GM12878 (cell line): ENCODE measurements around the gene NCL. TPM values are rescaled to one million over a fixed set of nuclear protein-coding genes. Genes with fewer than 3 reads are reported as not detected.

Experiments
- CBX5 ChIP-seq: sonication (generic); IDR thresholded peaks from 2 replicates; pipeline ENCODE4 v1.6.1; 2016; ENCODE audit warnings: low read depth, moderate library complexity, mild to moderate bottlenecking, inconsistent platforms
- CREB1 ChIP-seq: IDR thresholded peaks from 2 replicates; pipeline ENCODE4 v1.6.1; 2012; ENCODE audit warnings: low read depth, mild to moderate bottlenecking, inconsistent platforms
- HCFC1 ChIP-seq: fragments of 150-350 bp; IDR thresholded peaks from 2 replicates; pipeline ENCODE4 v1.6.1; 2014; ENCODE audit warnings: low read length
- IKZF1 ChIP-seq: fragments of 450-650 bp; conservative IDR thresholded peaks from 2 replicates; pipeline ENCODE4 v1.6.1; 2017; ENCODE audit warnings: antibody characterized with exemption, mild to moderate bottlenecking
- MEF2B ChIP-seq: fragments of 450-650 bp; IDR thresholded peaks from 2 replicates; pipeline ENCODE4 v1.6.1; 2018; ENCODE audit warnings: mild to moderate bottlenecking, moderate library complexity; ENCODE audit not compliant: partially characterized antibody, poor library complexity, severe bottlenecking
- MXI1 ChIP-seq: fragments of 150-350 bp; IDR thresholded peaks from 2 replicates; pipeline ENCODE4 v1.6.1; 2011; ENCODE audit warnings: low read depth, mild to moderate bottlenecking, inconsistent platforms, low read length, improper control_type of control experiment
- NBN ChIP-seq: fragments of 450-650 bp; IDR thresholded peaks from 2 replicates; pipeline ENCODE4 v1.6.1; 2016
- NFYA ChIP-seq: IDR thresholded peaks from 2 replicates; pipeline ENCODE4 v1.6.1; 2011; ENCODE audit warnings: low read depth, mild to moderate bottlenecking, low read length, improper control_type of control experiment, borderline replicate concordance
- NRF1 ChIP-seq: conservative IDR thresholded peaks from 2 replicates; pipeline ENCODE4 v1.6.1; 2011; ENCODE audit warnings: mild to moderate bottlenecking, low read depth, low read length, improper control_type of control experiment
- RELA ChIP-seq: fragments of 450-650 bp; IDR thresholded peaks from 2 replicates; pipeline ENCODE4 v1.8.0; 2014; ENCODE audit warnings: borderline replicate concordance; ENCODE audit not compliant: partially characterized antibody
- SPI1 ChIP-seq: IDR thresholded peaks from 2 replicates; pipeline ENCODE4 v1.6.1; 2011; ENCODE audit warnings: low read depth, mild to moderate bottlenecking, low read length, moderate library complexity, borderline replicate concordance; ENCODE audit not compliant: insufficient read depth
- SUPT20H ChIP-seq: IDR thresholded peaks from 2 replicates; pipeline ENCODE4 v1.6.1; 2011; ENCODE audit warnings: low read depth, mild to moderate bottlenecking, low read length, moderate library complexity, borderline replicate concordance; ENCODE audit not compliant: control insufficient read depth
- SUZ12 ChIP-seq: fragments of 200-600 bp; sonication (generic); IDR thresholded peaks from one replicate; pipeline ENCODE4 v1.6.1; 2018; ENCODE audit warnings: antibody characterized with exemption, mild to moderate bottlenecking; ENCODE audit not compliant: unreplicated experiment
- TCF3 ChIP-seq: IDR thresholded peaks from 2 replicates; pipeline ENCODE4 v1.6.1; 2012; ENCODE audit warnings: low read depth, mild to moderate bottlenecking, low read length, borderline replicate concordance; ENCODE audit not compliant: insufficient read depth
- polyA plus RNA-seq, 11 experiments: library from polyadenylated mRNA; depleted of rRNA in 4 of 11; unstranded in 6 of 11; stranded (reverse) in 5 of 11; fragments of >200 nt; fragmentation: Nextera tagmentation in 4 of 11; fragmentation: Illumina TruSeq in 1 of 11; extraction: Ambion mirVana in 4 of 11; extraction: Trizol in 1 of 11; gene quantifications; 1 replicate in 1 of 11; 2 replicates in 10 of 11; pipeline versions ENCODE4 v1.2.1 to v1.2.3, GENCODE V29; 2011 to 2016; ENCODE audit warnings: inconsistent platforms in 2 of 11, missing spikeins in 2 of 11, low read depth in 1 of 11
- total RNA-seq, 4 experiments: library from RNA; depleted of rRNA in 3 of 4; stranded (reverse); fragments of >200 nt in 3 of 4; fragmentation: Illumina TruSeq in 1 of 4; extraction: Trizol in 1 of 4; gene quantifications; 2 replicates each; pipeline versions ENCODE4 v1.2.1 to v1.2.3, GENCODE V29; 2013 to 2021
- TF ChIP-seq, protein P1 (sequence below): fragments of 450-650 bp; IDR thresholded peaks from 2 replicates; pipeline ENCODE4 v1.6.1; 2017; ENCODE audit warnings: low read depth, mild to moderate bottlenecking, moderate library complexity
- TF ChIP-seq, protein P2 (sequence below): fragments of 450-650 bp; conservative IDR thresholded peaks from 2 replicates; pipeline ENCODE4 v1.6.1; 2017; ENCODE audit warnings: mild to moderate bottlenecking, moderate library complexity
- TF ChIP-seq, protein P3 (sequence below): fragments of 450-650 bp; IDR thresholded peaks from 2 replicates; pipeline ENCODE4 v1.6.1; 2017; ENCODE audit warnings: mild to moderate bottlenecking, moderate library complexity
- TF ChIP-seq, protein P4 (sequence below): fragments of 450-650 bp; IDR thresholded peaks from 2 replicates; pipeline ENCODE4 v1.6.1; 2016; ENCODE audit warnings: mild to moderate bottlenecking
- TF ChIP-seq, protein P5 (sequence below): IDR thresholded peaks from 2 replicates; pipeline ENCODE4 v1.6.1; 2012; ENCODE audit warnings: low read depth, low read length, improper control_type of control experiment

The NCL gene
- total and polyA plus RNA-seq, 10 of the 15 experiments (the other 5 are each of a cell fraction or from before 2014, with no cell fraction given) = 123 to 1,207 (median 529) TPM

DNA sequence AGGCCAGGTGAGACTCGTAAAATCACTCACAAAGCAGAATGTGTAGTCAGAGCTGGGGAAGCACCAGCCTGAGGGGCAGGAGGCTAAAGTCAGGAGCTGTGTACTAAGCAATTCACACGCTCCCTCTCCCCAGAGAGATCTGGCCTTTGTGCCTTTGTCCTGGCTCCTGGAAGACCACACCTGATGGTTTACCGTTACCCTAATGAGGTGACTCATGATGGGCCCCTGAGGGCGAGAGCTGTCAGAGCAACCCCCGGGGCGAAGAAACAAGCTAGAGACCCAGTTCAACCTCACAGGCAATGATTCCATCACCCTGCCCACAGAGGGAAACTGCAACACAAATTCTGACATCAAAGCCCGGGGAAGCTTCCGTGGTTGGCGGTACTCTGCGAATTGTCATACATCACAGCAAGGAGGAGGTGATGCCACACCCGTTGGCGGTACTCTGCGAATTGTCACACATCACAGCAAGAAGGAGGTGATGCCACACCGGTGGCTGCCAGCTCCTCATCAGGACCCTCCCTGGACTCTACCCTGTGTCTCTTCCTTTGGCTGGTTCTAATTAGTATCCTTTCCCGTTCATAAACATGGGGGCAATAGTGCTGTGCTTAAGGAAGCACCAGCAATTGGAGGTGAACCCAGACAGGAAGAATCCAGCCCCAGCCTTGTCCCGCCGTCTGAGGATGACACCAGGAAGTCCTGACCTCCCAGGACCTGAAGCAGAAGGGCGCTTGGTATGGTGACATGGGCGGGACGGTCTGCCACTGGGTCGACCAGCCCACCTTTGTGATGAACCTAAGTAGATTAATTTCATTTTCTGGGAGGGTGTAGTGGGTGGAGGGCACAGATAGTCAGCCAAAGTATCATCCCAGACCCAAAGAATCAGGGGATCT lies 38.2 kb downstream of the NCL start (continued):
- TF ChIP-seq, protein P1, sequence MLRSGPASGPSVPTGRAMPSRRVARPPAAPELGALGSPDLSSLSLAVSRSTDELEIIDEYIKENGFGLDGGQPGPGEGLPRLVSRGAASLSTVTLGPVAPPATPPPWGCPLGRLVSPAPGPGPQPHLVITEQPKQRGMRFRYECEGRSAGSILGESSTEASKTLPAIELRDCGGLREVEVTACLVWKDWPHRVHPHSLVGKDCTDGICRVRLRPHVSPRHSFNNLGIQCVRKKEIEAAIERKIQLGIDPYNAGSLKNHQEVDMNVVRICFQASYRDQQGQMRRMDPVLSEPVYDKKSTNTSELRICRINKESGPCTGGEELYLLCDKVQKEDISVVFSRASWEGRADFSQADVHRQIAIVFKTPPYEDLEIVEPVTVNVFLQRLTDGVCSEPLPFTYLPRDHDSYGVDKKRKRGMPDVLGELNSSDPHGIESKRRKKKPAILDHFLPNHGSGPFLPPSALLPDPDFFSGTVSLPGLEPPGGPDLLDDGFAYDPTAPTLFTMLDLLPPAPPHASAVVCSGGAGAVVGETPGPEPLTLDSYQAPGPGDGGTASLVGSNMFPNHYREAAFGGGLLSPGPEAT = peak; percentile 15; the same call in 1 of the 2 replicates
- 0 out of 2 replicates have a peak, but pooled peaks have one; percentile 41 for TF ChIP-seq TCF3
- TF ChIP-seq, protein P2, sequence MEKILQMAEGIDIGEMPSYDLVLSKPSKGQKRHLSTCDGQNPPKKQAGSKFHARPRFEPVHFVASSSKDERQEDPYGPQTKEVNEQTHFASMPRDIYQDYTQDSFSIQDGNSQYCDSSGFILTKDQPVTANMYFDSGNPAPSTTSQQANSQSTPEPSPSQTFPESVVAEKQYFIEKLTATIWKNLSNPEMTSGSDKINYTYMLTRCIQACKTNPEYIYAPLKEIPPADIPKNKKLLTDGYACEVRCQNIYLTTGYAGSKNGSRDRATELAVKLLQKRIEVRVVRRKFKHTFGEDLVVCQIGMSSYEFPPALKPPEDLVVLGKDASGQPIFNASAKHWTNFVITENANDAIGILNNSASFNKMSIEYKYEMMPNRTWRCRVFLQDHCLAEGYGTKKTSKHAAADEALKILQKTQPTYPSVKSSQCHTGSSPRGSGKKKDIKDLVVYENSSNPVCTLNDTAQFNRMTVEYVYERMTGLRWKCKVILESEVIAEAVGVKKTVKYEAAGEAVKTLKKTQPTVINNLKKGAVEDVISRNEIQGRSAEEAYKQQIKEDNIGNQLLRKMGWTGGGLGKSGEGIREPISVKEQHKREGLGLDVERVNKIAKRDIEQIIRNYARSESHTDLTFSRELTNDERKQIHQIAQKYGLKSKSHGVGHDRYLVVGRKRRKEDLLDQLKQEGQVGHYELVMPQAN = no peak
- no peak for TF ChIP-seq SUPT20H
- TF ChIP-seq, protein P3, sequence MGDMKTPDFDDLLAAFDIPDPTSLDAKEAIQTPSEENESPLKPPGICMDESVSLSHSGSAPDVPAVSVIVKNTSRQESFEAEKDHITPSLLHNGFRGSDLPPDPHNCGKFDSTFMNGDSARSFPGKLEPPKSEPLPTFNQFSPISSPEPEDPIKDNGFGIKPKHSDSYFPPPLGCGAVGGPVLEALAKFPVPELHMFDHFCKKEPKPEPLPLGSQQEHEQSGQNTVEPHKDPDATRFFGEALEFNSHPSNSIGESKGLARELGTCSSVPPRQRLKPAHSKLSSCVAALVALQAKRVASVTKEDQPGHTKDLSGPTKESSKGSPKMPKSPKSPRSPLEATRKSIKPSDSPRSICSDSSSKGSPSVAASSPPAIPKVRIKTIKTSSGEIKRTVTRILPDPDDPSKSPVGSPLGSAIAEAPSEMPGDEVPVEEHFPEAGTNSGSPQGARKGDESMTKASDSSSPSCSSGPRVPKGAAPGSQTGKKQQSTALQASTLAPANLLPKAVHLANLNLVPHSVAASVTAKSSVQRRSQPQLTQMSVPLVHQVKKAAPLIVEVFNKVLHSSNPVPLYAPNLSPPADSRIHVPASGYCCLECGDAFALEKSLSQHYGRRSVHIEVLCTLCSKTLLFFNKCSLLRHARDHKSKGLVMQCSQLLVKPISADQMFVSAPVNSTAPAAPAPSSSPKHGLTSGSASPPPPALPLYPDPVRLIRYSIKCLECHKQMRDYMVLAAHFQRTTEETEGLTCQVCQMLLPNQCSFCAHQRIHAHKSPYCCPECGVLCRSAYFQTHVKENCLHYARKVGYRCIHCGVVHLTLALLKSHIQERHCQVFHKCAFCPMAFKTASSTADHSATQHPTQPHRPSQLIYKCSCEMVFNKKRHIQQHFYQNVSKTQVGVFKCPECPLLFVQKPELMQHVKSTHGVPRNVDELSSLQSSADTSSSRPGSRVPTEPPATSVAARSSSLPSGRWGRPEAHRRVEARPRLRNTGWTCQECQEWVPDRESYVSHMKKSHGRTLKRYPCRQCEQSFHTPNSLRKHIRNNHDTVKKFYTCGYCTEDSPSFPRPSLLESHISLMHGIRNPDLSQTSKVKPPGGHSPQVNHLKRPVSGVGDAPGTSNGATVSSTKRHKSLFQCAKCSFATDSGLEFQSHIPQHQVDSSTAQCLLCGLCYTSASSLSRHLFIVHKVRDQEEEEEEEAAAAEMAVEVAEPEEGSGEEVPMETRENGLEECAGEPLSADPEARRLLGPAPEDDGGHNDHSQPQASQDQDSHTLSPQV = no peak
- TF ChIP-seq, protein P4, sequence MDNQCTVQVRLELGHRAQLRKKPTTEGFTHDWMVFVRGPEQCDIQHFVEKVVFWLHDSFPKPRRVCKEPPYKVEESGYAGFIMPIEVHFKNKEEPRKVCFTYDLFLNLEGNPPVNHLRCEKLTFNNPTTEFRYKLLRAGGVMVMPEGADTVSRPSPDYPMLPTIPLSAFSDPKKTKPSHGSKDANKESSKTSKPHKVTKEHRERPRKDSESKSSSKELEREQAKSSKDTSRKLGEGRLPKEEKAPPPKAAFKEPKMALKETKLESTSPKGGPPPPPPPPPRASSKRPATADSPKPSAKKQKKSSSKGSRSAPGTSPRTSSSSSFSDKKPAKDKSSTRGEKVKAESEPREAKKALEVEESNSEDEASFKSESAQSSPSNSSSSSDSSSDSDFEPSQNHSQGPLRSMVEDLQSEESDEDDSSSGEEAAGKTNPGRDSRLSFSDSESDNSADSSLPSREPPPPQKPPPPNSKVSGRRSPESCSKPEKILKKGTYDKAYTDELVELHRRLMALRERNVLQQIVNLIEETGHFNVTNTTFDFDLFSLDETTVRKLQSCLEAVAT = peak; percentile 52; the same call in 1 of the 2 replicates
- TF ChIP-seq NRF1 = no peak
- TF ChIP-seq SUZ12 = no peak
- TF ChIP-seq CBX5 = no peak
- no peak for TF ChIP-seq NBN
- peak; percentile 19; the same call in 1 of the 2 replicates for TF ChIP-seq IKZF1
- TF ChIP-seq SPI1 = no peak
- no peak for TF ChIP-seq HCFC1
- peak; percentile 82 for TF ChIP-seq CREB1
- TF ChIP-seq RELA = no peak
- no peak for TF ChIP-seq MEF2B
- TF ChIP-seq, protein P5, sequence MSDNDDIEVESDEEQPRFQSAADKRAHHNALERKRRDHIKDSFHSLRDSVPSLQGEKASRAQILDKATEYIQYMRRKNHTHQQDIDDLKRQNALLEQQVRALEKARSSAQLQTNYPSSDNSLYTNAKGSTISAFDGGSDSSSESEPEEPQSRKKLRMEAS = no peak
- no peak for TF ChIP-seq MXI1
- no peak for TF ChIP-seq NFYA
